Right lobe of liver (tissue), 4 donors: ENCODE measurements around the gene NAT16.

Experiments used
- CTCF ChIP-seq, 4 donors: fragments of 200-600 bp in 3 of 4; fragments of 450-650 bp in 1 of 4; IDR thresholded peaks; one replicate each; pipeline versions ENCODE4 v1.5.1 to v1.8.0; 2016 to 2022; ENCODE audit warnings: antibody characterized with exemption in 4 of 4, mild to moderate bottlenecking in 2 of 4
- POLR2A ChIP-seq: fragments of 450-650 bp; IDR thresholded peaks from one replicate; pipeline ENCODE4 v1.6.1; 2017; ENCODE audit warnings: antibody characterized with exemption, mild to moderate bottlenecking
- donor health status: DM: no; HTN: no; CAD: no.
- donor health status: DM: no; HTN: no; CAD: no.
- donor health status: DM: no; HTN: yes; CAD: no.

- peak; percentile 69 to 89 (median 86) for TF ChIP-seq CTCF (IDR thresholded peaks at IDR 0.05)
- TF ChIP-seq POLR2A: no peak
These were observed 10.1 kb downstream of the NAT16 start for GRCh38 chr7:101169838-101170551.
